Endodermal cell (in vitro differentiated cells): ENCODE results near the gene FOXL3. TPM values are rescaled to one million over a fixed set of nuclear protein-coding genes. Genes with fewer than 3 reads are reported as not detected.
A peak's percentile ranks its signal among the peaks of the same experiment; 100 is the strongest.

Source experiments
- DNase-seq: peaks from one replicate; pipeline ENCODE4 v3.0.0-alpha.2; 2017
- H3K27ac ChIP-seq: 2 replicates; pipeline ENCODE4 v1.5.1; 2013; ENCODE audit warnings: mild to moderate bottlenecking, low read depth, low read length, moderate library complexity
- H3K27me3 ChIP-seq: 2 replicates; pipeline ENCODE4 v1.6.1; 2013; ENCODE audit warnings: mild to moderate bottlenecking, low read length, moderate library complexity; ENCODE audit not compliant: insufficient read depth, control insufficient read depth, poor library complexity, severe bottlenecking
- H3K36me3 ChIP-seq: 2 replicates; pipeline ENCODE4 v1.7.0; 2013; ENCODE audit warnings: mild to moderate bottlenecking, low read length, moderate library complexity; ENCODE audit not compliant: control insufficient read depth, insufficient read depth
- H3K4me1 ChIP-seq: one replicate; pipeline ENCODE4 v1.7.0; 2013; ENCODE audit warnings: low read length; ENCODE audit not compliant: control insufficient read depth, insufficient read depth
- H3K4me3 ChIP-seq: 2 replicates; pipeline ENCODE4 v1.5.1; 2013; ENCODE audit warnings: mild to moderate bottlenecking, low read length, moderate library complexity
- H3K9ac ChIP-seq: 2 replicates; pipeline ENCODE4 v1.6.1; 2013; ENCODE audit warnings: mild to moderate bottlenecking, low read length, moderate library complexity; ENCODE audit not compliant: poor library complexity, severe bottlenecking; ENCODE audit errors: extremely low read depth
- H3K9me3 ChIP-seq: 2 replicates; pipeline ENCODE4 v1.6.1; 2013; ENCODE audit warnings: mild to moderate bottlenecking, low read length, moderate library complexity; ENCODE audit not compliant: control insufficient read depth
- H3K27ac Mint-ChIP-seq: 2 replicates; pipeline ENCODE4 v1.8.0; 2020; ENCODE audit warnings: mixed read lengths
- H3K27me3 Mint-ChIP-seq: 2 replicates; pipeline ENCODE4 v1.8.0; 2021; ENCODE audit warnings: mild to moderate bottlenecking, mixed read lengths; ENCODE audit not compliant: insufficient read depth
- H3K36me3 Mint-ChIP-seq: 2 replicates; pipeline ENCODE4 v1.8.0; 2020; ENCODE audit warnings: low read depth, mixed read lengths
- H3K4me1 Mint-ChIP-seq: 2 replicates; pipeline ENCODE4 v1.8.0; 2020; ENCODE audit warnings: mixed read lengths
- H3K4me3 Mint-ChIP-seq: 2 replicates; pipeline ENCODE4 v1.8.0; 2020; ENCODE audit warnings: mild to moderate bottlenecking, moderate library complexity, mixed read lengths
- H3K9me3 Mint-ChIP-seq: 2 replicates; pipeline ENCODE4 v1.8.0; 2020; ENCODE audit warnings: mild to moderate bottlenecking, mixed read lengths
- CTCF ChIP-seq: fragments of 200-600 bp; sonication (generic); conservative IDR thresholded peaks from 2 replicates; pipeline ENCODE4 v1.5.0; 2021; ENCODE audit warnings: antibody characterized with exemption, mild to moderate bottlenecking
- WGBS, 2 experiments: methylation state at CpG; one replicate each; pipeline versions ENCODE4 v1.1.5 to v1.1.7; 2013; ENCODE audit warnings: missing lambda C conversion rate in 2 of 2, mixed read lengths in 1 of 2; ENCODE audit not compliant: insufficient coverage in 1 of 2, insufficient read length in 1 of 2; 5-methylcytosine and 5-hydroxymethylcytosine counted together
- total RNA-seq, 2 donors: library from RNA; stranded (reverse); fragmentation: NEBNext Ultra II Directional in 1 of 2; extraction: Animal tissue kit (Norgen Biotek cat#: 25700) in 1 of 2; gene quantifications; 2 replicates in 1 of 2; 3 replicates in 1 of 2; pipeline ENCODE4 v1.2.1, GENCODE V29; 2021

The FOXL3 gene
- total RNA-seq, 2 donors from 2014 or later, result not detected

- H3K9me3 Mint-ChIP-seq, result no peaks in the 10 kb centered on the region
- H3K4me3 ChIP-seq, result no peak overlapping the region
- no peaks in the 10 kb centered on the region for H3K9me3 ChIP-seq
- no peak for TF ChIP-seq CTCF
- no peaks in the 10 kb centered on the region for H3K36me3 Mint-ChIP-seq
- DNase-seq, result peak; percentile 26
- H3K4me1 ChIP-seq, result no peaks in the 10 kb centered on the region
- H3K4me1 Mint-ChIP-seq, result no peaks in the 10 kb centered on the region
- no peak overlapping the region for H3K9ac ChIP-seq
- H3K4me3 Mint-ChIP-seq, result no peak overlapping the region
- peaks cover 1% of the 10 kb centered on the region for H3K27me3 Mint-ChIP-seq
- 92 to 93% methylated on average over 32 to 34 of the region's 34 CpGs for WGBS, 2 experiments
- no peaks in the 10 kb centered on the region for H3K36me3 ChIP-seq
- H3K27me3 ChIP-seq, result no peaks in the 10 kb centered on the region
- H3K27ac Mint-ChIP-seq, result no peak overlapping the region
- H3K27ac ChIP-seq, result no peak overlapping the region
These were observed 11.5 kb downstream of the FOXL3 start for GRCh38 chr7:301291-302053.

GRCh38 chr7:302054-302992 is 12.4 kb downstream of the FOXL3 start:
- no peak overlapping the region for H3K4me3 Mint-ChIP-seq
- no peak overlapping the region for H3K27ac ChIP-seq
- no peak for TF ChIP-seq CTCF

GRCh38 chr7:303425-303824 is 13.5 kb downstream of the FOXL3 start:
- TF ChIP-seq CTCF, result no peak
- Mint-ChIP-seq H3K4me1 (no peaks in the 10 kb centered on the region), H3K4me3 (no peak overlapping the region), H3K9me3 (peaks cover 11% of the 10 kb centered on the region), H3K27me3 (no peaks in the 10 kb centered on the region), H3K27ac (no peak overlapping the region), H3K36me3 (no peaks in the 10 kb centered on the region)
- Histone ChIP-seq H3K9me3 (no peaks in the 10 kb centered on the region), H3K4me1 (no peaks in the 10 kb centered on the region), H3K27ac (no peak overlapping the region), H3K9ac (no peak overlapping the region), H3K27me3 (no peaks in the 10 kb centered on the region), H3K36me3 (no peaks in the 10 kb centered on the region), H3K4me3 (no peak overlapping the region)
- no peak for DNase-seq
- WGBS, 2 experiments, result 89 to 94% methylated on average over 8 to 11 of the region's 11 CpGs

More at GRCh38 chr7:302054-302992, 12.4 kb downstream of the FOXL3 start:
- H3K9me3 ChIP-seq, result no peaks in the 10 kb centered on the region
- Mint-ChIP-seq H3K4me1 (no peaks in the 10 kb centered on the region), H3K36me3 (no peaks in the 10 kb centered on the region), H3K9me3 (peaks cover 4% of the 10 kb centered on the region), H3K27ac (no peak overlapping the region), H3K27me3 (no peaks in the 10 kb centered on the region)
- H3K9ac ChIP-seq, result no peak overlapping the region
- H3K4me3 ChIP-seq, result no peak overlapping the region
- DNase-seq, result peak; percentile 25
- H3K36me3 ChIP-seq, result no peaks in the 10 kb centered on the region
- 91 to 92% methylated on average over 3 to 18 of the region's 18 CpGs for WGBS, 2 experiments
- H3K4me1 ChIP-seq, result no peaks in the 10 kb centered on the region
- H3K27me3 ChIP-seq, result no peaks in the 10 kb centered on the region
